ENCODE measurements around the gene QSOX2. TPM values are rescaled to one million over a fixed set of nuclear protein-coding genes. Genes with fewer than 3 reads are reported as not detected.

The QSOX2 gene
- total RNA-seq, 3 donors from 2014 or later (not counting 1 experiment from before 2014, with no cell fraction given) = 10.8 to 16.7 (median 16.6) TPM

- H3K4me1 ChIP-seq (ENCODE audit: control insufficient read depth, insufficient read depth, low read length) = peaks cover 10% of the 10 kb centered on the region
- Mint-ChIP-seq H3K27ac (no peak overlapping the region), H3K4me1 (no peaks in the 10 kb centered on the region), H3K36me3 (no peaks in the 10 kb centered on the region), H3K4me3 (no peak overlapping the region), H3K9me3 (no peaks in the 10 kb centered on the region), H3K27me3 (ENCODE audit: low read depth in 2 of 2) (peaks cover 0 to 9% of the 10 kb centered on the region in 2 donors)
- DNase-seq (no peak), ATAC-seq (no peak)
- H3K27me3 ChIP-seq (ENCODE audit: control insufficient read depth, insufficient read depth, low read length) = no peaks in the 10 kb centered on the region
- H3K9me3 ChIP-seq (ENCODE audit: control insufficient read depth, insufficient read depth, low read length) = no peaks in the 10 kb centered on the region
- WGBS (ENCODE audit: insufficient coverage) = 88% methylated on average over 9 of the region's 9 CpGs
- H3K27ac ChIP-seq (ENCODE audit: low read length) = no peak overlapping the region
- H3K4me3 ChIP-seq (ENCODE audit: low read length) = no peak overlapping the region
- H3K36me3 ChIP-seq (ENCODE audit: control insufficient read depth, insufficient read depth, low read length) = no peaks in the 10 kb centered on the region
- intact Hi-C loops (cut with micrococcal nuclease) = no loop called here
- no peak for TF ChIP-seq CTCF (IDR thresholded peaks at IDR 0.05)
These were observed 32.6 kb upstream of the QSOX2 start for GRCh38 chr9:136278221-136278620.

- Mint-ChIP-seq H3K4me1 (no peaks in the 10 kb centered on the region), H3K9me3 (no peaks in the 10 kb centered on the region), H3K4me3 (no peak overlapping the region), H3K27ac (no peak overlapping the region), H3K27me3 (ENCODE audit: low read depth in 2 of 2) (peaks cover 0 to 9% of the 10 kb centered on the region in 2 donors), H3K36me3 (no peaks in the 10 kb centered on the region)
- H3K27ac ChIP-seq (ENCODE audit: low read length) = no peak overlapping the region
- H3K36me3 ChIP-seq (ENCODE audit: control insufficient read depth, insufficient read depth, low read length) = no peaks in the 10 kb centered on the region
- intact Hi-C loops (cut with micrococcal nuclease) = no loop called here
- H3K9me3 ChIP-seq (ENCODE audit: control insufficient read depth, insufficient read depth, low read length) = no peaks in the 10 kb centered on the region
- H3K4me3 ChIP-seq (ENCODE audit: low read length) = no peak overlapping the region
- ATAC-seq = no peak
- H3K27me3 ChIP-seq (ENCODE audit: control insufficient read depth, insufficient read depth, low read length) = no peaks in the 10 kb centered on the region
- H3K4me1 ChIP-seq (ENCODE audit: control insufficient read depth, insufficient read depth, low read length) = peaks cover 8% of the 10 kb centered on the region
- TF ChIP-seq CTCF (IDR thresholded peaks at IDR 0.05) = no peak
- 87% methylated on average over 14 of the region's 14 CpGs for WGBS (ENCODE audit: insufficient coverage)
- DNase-seq = no peak
These were observed 32.1 kb upstream of the QSOX2 start for GRCh38 chr9:136277746-136278145.

- no peak overlapping the region for H3K4me3 ChIP-seq (ENCODE audit: low read length)
- no peaks in the 10 kb centered on the region for H3K9me3 ChIP-seq (ENCODE audit: control insufficient read depth, insufficient read depth, low read length)
- ATAC-seq (no peak), DNase-seq (no peak)
- no peak overlapping the region for H3K27ac Mint-ChIP-seq
- H3K36me3 Mint-ChIP-seq = no peaks in the 10 kb centered on the region
- no peaks in the 10 kb centered on the region for H3K27me3 ChIP-seq (ENCODE audit: control insufficient read depth, insufficient read depth, low read length)
- no peaks in the 10 kb centered on the region for H3K9me3 Mint-ChIP-seq
- peaks cover 0 to 9% of the 10 kb centered on the region in 2 donors for H3K27me3 Mint-ChIP-seq (ENCODE audit: low read depth in 2 of 2)
- H3K4me1 ChIP-seq (ENCODE audit: control insufficient read depth, insufficient read depth, low read length) = no peaks in the 10 kb centered on the region
- no peaks in the 10 kb centered on the region for H3K4me1 Mint-ChIP-seq
- H3K4me3 Mint-ChIP-seq = no peak overlapping the region
- intact Hi-C loops (cut with micrococcal nuclease) = no loop called here
- H3K27ac ChIP-seq (ENCODE audit: low read length) = no peak overlapping the region
- no peak for TF ChIP-seq CTCF (IDR thresholded peaks at IDR 0.05)
- H3K36me3 ChIP-seq (ENCODE audit: control insufficient read depth, insufficient read depth, low read length) = no peaks in the 10 kb centered on the region
- WGBS (ENCODE audit: insufficient coverage) = 81% methylated on average over 11 of the region's 11 CpGs
These were observed 31.1 kb upstream of the QSOX2 start for GRCh38 chr9:136276716-136277115.

- intact Hi-C loops (cut with micrococcal nuclease) = no loop called here
- Mint-ChIP-seq H3K9me3 (no peaks in the 10 kb centered on the region), H3K36me3 (no peaks in the 10 kb centered on the region), H3K4me1 (no peaks in the 10 kb centered on the region), H3K27me3 (ENCODE audit: low read depth in 2 of 2) (peaks cover 0 to 9% of the 10 kb centered on the region in 2 donors), H3K27ac (no peak overlapping the region), H3K4me3 (no peak overlapping the region)
- no peak for TF ChIP-seq CTCF (IDR thresholded peaks at IDR 0.05)
- no peak for DNase-seq
- WGBS (ENCODE audit: insufficient coverage) = 71% methylated on average over 21 of the region's 21 CpGs
- ATAC-seq = no peak
- no peaks in the 10 kb centered on the region for H3K27me3 ChIP-seq (ENCODE audit: control insufficient read depth, insufficient read depth, low read length)
- H3K4me1 ChIP-seq (ENCODE audit: control insufficient read depth, insufficient read depth, low read length) = no peaks in the 10 kb centered on the region
- H3K9me3 ChIP-seq (ENCODE audit: control insufficient read depth, insufficient read depth, low read length) = no peaks in the 10 kb centered on the region
- no peak overlapping the region for H3K27ac ChIP-seq (ENCODE audit: low read length)
- no peak overlapping the region for H3K4me3 ChIP-seq (ENCODE audit: low read length)
- H3K36me3 ChIP-seq (ENCODE audit: control insufficient read depth, insufficient read depth, low read length) = no peaks in the 10 kb centered on the region
These were observed 30.2 kb upstream of the QSOX2 start for GRCh38 chr9:136275655-136276429.
